ENCODE results near the gene SPSB3.

Gene SPSB3

DNA sequence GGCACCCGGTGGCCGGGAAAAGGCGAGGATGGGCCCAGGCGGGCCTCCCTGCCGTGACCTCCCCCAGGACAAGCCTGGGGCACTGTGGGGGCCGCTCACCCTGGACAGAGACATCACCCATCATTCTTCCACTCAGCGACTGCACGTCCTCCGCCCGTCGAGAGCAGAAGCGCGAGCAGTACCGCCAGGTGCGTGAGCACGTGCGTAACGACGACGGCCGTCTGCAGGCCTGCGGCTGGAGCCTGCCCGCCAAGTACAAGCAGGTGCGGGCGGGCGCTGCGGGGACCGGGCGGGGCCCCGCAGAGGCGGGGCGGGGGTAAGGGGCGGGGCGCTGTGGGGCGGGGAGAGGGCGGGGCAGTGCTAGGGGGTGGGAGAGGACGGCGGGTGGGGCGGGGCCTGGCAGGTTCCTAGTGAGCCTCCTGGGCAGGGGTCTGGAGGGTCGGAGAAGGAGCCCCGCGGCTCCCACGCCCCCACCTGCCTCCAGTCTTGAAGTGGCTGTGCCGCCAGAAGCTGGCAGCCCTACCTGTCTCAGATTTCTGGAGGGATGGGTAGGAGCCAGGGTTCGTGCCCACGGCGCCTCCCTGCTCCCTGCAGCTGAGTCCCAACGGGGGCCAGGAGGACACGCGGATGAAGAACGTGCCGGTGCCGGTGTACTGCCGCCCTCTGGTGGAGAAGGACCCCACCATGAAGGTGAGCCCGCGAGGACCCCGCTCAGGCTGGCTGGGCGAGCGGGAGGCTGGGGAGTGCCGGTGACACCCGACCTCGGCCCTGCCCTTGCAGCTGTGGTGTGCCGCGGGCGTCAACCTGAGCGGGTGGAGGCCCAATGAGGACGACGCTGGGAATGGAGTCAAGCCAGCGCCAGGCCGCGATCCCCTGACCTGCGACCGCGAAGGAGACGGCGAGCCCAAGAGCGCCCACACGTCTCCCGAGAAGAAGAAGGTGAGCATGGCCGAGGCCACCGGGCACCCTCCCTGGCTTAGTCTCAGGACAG is 18.6 kb downstream of the SPSB3 start:
- DNase-seq (ENCODE audit: low read depth in 2 of 2): no peak

DNA sequence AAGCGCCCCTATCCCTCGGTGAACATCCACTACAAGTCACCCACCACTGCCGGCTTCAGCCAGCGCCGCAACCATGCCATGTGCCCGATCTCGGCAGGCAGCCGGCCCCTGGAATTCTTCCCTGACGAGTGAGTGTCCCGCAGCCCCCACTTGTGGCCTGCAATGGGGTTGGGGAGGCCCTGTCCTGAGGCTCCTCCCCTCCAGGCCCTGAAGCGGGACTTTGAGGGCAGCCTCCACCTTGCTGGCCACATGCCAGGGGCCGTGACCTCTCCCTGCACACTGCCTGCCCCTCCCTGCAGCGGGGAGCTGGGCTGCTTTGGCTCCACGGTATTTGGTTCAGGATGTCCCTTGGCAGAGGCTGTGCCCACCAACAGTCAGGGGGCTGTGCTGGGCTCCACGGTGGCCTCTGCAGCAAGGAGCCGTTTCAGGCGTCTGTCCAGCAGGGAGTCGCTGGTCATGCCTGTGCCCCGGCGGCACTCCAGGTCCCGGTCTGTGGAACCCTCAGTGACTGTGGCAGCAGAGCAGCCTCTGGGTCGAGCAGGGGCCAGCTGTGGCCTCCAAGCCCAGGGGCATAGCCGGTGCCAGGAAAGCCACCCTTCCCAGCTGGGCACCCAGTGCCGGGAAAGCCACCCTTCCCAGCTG is 19.4 kb downstream of the SPSB3 start:
- DNase-seq (ENCODE audit: low read depth in 2 of 2): no peak

DNA sequence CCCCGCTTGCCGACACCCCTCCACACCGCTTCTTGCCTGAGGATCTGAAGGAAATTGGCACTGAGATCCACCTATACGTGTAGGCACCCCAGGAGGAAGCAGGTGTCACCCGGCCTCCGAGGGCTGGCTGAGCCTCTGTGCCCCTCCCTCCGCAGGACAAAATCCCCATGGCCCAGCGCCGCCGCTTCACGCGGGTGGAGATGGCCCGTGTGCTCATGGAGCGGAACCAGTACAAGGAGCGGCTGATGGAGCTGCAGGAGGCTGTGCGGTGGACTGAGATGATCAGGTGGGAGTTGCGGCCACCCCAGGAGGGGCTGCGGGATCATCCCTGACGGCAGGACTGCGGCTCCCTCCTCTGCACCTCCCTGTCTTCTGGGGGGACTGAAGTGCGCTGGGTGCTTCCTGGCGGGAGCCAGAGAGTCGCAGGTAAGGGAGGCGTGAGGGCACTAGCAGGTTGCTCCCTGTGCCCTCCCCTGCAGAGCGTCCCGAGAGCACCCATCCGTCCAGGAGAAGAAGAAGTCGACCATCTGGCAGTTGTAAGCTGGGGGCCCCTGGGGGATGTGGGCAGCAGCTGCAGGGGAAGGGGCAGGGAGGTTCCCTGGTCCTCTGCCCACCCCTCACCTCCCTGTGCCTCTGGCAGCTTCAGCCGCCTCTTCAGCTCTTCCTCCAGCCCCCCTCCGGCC is 20.0 kb downstream of the SPSB3 start:
- no peak for DNase-seq (ENCODE audit: low read depth in 2 of 2)

DNA sequence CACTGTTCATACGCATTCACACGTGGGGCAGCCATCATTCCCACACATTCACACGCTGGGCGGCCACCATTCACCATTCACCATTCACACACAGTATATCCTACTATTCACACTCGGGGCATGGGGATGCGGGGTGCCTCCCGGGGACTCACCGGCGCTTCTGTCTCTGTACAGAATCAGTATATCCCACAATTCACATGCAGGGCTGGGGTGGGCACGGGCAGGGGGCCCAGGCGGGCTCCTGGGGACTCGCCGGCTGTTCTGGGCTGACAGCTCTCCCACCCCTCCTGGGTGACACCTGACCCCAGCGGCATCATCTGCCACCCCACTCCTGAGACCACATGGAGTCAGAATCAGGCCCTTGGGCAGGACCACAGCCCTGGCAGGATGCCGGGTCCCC is 20.6 kb downstream of the SPSB3 start:
- no peak for DNase-seq (ENCODE audit: low read depth in 2 of 2)

DNA sequence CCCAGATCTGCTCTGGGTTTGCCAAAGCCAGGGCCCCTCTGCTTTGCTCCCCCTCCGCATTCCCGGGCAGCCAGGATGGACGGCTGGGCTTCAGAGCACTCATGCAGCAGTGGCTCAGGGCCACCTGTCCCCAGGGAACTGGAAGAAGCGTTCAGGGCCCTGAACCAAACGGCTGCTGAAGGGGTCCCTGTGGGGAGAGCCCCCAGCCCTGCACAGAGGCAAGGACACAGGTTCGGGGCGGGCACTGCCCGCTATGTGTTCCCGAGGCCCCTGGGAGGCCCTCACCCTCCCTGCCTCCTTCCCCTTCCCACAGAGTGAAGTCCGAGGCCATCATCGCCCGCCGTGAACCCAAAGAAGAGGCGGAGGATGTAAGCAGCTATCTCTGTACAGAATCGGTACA is 21.5 kb downstream of the SPSB3 start:
- no peak for DNase-seq (ENCODE audit: low read depth in 2 of 2)

DNA sequence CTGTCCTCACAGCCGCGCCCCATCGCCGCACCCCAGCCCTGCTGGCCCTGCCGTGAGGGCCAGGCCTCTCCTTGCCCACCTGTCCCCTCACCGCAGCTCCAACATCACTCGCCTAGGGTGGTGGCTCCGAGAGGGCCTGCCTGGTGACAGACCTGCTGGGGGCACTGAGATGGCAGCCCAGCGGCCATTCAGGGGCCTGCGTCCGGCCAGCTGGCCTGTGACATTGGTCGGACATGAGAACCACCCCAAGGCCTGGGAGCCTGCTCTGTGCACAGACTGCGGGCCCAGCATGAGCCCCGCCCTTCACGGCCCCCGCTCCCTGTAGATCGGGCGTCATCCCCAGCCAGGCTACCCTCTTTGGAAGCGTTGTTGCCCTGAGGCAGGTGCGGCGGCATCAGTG is 22.9 kb downstream of the SPSB3 start:
- no peak for DNase-seq (ENCODE audit: low read depth in 2 of 2)

DNA sequence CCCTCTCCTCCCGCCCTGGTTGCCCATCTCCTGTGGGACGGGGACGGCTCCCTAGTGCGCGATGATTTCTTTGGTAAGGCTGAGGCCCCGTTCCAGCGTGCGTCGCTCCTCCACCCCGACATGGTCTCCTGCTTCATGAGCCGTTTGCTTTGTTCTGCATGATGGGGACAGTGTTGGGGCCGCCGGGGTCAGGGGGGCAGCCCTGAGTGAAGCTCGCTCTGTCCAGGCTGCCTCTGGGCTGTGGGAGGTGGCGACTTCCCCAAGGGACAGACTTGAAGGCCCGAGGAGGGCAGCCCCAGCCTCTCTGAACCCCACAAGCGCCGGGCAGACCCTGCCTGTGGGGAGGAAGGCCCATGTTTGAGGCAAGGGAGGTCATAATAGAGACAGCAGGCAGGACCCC is 23.4 kb downstream of the SPSB3 start:
- no peak for DNase-seq (ENCODE audit: low read depth in 2 of 2)

DNA sequence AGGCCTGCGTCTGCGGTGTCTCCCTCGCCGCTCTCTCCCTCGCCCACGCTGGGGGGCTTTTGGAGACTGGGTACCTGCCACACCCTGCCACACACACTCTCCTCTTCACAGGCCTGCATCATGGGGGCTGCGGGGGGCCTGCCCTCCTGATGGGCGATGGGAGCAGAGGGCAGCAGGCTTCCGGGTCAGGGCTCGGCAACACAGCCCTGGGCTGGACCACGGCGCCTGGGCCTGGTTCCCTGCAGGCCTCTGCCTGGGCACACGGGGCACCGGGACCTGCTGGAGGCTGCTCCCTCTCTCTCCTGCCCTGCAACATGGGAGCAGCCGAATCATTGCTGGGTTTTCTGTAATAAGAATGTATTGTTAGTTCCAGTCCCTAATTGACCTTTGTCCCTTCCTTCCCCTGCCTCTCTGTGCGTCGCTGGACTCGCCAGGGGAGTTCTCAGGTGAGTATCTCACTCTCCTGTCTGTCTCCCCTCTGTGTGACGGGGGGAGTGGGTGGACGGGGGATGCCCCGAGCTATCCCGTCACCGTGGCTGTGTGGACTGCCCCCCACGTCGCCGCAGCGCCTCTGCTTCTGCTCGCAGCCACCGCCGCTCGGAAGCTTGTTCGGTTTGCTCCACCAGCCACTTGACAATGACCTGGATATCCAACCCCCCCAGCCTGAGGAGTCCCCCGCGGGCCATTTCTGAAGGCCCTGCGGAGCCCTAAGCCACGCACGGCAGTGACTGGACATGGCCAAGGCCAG is 24.5 kb downstream of the SPSB3 start:
- no peak for DNase-seq (ENCODE audit: low read depth in 2 of 2)

DNA sequence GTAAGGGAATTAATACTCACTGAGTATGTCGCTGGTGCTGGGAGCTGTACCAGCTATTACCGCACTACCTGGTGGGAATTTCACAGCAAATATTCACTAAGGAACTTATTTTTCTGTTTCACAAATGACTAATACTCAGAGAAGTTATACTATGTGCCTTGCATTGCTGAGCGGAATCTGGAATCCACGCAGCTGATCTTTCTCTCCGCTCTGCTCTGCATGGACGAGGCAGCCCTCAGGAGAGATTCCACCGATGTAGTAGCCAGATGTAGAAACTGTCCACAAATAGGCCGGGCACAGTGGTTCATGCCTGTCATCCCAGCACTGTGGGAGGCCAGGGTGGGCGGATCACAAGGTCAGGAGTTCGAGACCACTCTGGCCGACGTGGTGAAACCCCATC is 28.2 kb downstream of the SPSB3 start:
- DNase-seq (ENCODE audit: low read depth in 2 of 2): no peak

DNA sequence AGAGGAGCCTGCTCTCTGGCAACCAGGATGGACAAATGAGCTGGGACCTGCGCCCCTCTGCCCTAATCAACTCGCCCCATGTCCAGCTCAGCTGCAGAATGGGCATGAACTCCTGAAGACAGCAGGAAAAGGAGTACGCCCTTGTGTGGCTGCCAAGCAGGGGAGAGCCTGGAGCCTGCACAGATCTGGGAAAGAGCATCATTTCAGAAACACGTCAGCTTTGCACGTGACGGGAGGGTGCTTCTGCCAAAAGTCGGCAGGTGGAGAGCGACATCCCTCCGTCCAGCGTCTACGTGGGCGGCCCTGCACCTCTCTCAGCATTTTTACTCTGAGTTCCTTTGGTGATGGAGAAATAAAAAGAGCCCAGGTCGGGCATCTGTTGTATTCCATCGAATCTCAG is 29.5 kb downstream of the SPSB3 start:
- no peak for DNase-seq (ENCODE audit: low read depth in 2 of 2)

DNA sequence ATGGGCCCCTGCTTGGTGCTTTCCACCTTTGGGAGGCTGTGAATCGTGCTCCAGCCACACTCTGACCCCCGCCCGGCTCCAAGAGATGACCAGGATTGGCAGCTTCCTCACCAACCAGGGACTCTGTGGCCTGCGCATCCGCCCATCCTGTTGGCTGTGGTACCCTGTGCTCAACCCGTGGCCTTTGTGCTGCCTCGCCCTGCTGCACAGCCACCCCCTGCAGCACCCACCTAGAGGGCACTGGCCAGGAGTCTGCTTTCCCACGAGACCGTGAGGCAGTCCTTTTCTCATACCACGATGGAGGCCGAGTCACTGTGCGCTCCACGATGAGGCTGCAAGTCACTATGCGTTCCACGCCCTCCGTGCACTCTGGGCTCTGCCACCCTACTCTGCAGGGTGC is 30.4 kb downstream of the SPSB3 start:
- no peak for DNase-seq (ENCODE audit: low read depth in 2 of 2)

DNA sequence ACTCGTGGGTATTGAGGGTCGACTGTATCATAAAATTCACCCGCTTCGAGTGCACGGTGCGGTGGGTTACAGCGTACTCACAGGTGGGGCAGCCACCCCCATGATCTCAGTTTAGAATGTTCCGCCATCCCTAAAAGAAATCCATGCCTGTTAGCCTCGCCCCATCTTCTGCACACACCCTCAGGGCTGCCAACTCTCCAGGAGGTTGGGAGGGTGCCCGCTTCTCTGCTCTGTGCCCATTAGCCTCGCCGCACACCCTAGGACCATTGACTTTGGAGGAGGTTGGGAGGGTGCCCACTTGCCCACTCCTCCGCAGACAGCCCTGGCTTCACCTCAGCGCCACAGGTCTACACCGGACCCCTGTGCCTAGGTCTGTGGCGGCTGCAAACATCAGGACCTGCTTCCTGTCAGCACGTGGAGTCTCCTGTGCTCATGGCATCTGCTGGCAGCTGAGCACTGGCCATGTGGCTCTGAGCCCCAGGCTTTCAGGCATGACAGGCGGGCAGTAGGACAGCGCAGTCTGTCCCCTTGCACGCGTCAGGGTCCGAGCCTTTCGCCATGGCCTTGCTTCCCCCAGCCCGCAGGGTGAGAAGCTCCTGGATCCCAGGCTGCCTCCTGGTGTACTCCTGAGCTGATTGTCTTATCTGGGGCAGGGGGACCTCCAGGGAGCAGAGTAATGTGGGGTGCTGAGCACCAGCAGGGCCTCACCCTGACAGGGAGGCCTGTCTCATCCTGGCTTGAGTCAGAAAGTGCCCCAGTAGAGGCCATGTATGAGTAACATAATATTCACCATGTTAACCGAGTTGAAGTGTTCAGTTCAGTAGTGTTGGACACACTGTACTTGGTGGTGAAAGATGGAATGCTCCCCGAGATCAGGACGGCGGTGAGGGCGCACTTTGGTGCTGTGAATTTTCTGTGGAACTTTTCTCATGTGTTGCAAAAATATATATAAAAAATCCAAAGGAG is 32.9 kb downstream of the SPSB3 start:
- no peak for DNase-seq (ENCODE audit: low read depth in 2 of 2)

DNA sequence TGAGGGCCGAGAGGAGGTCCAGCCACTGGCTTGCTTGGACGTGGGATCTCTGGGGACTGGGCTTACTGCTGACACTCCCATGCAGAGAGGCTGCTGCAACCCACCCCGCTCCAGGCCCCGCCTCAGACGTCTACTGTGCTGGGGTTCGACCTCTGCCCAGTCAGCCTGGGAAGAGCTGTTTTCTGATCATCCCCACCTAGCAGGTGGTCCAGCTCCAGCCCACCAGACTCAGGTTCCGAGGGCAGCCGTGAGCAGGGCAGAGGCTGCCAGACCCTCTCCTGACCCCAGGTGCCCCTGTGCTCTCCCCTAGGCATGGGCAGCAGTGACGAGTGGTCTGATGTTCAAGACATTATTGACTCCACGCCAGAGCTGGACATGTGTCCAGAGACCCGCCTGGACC is 34.4 kb downstream of the SPSB3 start:
- DNase-seq (ENCODE audit: low read depth in 2 of 2): no peak

DNA sequence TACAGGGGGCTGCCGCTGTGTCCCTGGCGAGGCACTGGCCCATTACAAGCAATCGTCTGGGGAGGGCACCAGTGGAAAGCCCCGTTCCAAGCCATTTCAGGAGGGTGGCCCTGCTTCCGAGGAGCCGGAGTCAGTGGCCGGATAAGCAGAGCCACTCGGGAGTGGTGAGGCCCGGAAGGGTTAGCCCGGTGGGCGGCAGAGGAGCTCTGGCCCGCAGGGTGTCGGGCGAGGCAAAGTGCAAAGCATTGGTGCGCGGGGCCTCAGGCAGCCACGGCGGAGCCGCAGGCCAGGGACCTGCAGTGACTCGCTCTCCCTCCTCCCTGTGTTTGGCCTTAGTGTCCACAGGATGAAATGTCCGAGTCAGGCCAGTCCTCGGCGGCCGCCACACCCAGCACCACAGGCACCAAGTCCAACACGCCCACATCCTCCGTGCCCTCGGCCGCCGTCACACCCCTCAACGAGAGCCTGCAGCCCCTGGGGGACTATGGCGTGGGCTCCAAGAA is 35.6 kb downstream of the SPSB3 start:
- DNase-seq (ENCODE audit: low read depth in 2 of 2): no peak

DNA sequence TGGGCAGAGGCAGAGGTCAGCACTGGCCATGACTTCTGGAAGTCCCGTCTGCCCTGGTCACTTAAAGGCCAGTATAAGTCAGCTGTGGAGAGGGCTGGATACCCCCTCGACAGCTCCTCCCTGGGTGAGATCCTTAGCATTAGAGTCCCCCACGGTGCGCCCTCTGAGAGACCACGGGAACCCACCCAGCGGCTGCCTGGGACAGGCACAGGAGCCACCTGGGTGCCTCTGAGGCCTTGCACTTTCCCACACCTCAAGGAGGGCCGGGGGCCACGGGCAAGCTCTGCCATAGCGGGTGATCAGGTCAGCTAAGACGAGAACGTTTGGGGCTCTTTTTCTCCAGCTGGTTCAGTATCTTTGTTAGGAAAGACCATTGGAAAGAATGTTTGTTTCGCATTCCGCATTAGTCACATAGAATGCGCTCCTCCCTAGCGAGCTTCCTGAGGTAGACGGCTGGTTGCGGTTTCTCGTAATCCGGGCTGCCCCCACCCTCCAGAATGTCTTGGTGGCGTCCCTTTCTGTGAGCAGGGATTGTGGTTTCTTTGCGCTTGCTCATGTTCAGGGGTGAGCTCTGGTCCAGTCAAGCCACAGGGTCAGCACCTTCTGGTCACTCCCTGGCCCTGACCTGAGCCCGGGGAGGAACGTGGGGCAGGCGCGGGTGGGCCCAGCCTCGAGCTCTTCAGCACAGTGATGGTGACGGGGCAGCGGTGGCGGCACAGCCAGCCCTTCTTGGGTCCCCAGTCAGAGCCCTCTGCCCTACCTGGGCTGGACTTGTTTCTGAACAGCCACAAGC is 36.3 kb downstream of the SPSB3 start:
- DNase-seq (ENCODE audit: low read depth in 2 of 2): no peak

DNA sequence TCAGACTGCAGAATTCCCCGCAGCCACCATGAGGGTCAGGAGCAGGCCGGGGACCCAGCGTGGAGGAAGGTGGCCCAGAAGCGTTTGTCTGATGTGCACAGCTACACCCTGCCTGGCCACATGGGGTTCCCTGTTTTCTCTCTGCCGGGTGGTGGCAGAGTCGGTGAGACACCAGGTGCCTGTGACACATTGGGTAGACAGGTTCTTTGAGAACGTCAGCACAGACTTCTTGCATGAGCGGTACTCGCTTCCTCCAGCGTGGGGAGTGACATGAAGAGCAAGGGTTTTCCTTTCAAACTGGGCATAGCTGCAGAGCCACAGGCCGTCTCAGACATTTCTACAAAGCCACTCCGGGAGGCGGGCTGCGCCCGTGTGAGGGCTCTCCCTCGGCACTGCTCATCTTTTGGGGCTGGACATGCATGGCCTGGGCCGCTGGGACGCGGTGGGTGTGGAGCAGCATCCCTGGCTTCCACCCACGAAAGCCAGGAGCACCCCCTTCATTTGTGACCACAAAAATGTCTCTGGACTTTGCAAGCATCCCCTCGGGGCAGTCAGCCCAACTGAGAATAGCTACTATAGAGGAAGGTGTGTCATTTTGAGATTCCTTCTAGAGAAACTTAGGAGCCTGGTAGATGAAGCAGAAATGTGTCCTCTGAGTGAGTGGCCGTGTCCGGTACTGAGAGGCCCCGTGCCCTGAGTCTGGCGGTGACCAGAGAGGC is 37.0 kb downstream of the SPSB3 start:
- no peak for DNase-seq (ENCODE audit: low read depth in 2 of 2)

DNA sequence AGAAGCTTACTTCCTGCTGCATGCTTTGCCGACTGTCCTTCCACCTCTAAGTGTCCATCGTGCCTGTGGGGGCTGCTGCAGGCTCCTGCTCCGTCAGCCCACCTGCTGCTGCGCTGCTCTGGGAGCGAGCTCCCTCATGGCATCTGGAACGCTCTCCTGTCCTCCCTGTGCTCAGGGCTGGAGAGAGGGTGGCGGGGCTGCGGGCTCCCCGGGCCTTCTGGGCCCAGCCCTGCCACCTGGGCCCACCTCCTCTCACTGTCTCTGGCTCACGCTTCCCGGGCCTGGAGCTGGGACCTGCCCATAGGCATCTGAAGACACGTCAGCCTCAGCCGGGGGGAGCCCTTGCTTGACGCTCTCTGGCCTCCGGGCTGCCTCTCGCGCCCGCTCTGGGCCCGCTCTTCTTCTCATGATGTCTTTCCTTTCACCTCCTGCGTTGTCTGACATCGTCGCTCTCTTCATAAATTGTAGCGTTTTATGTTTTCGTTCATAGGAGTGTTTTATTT is 38.0 kb downstream of the SPSB3 start:
- no peak for DNase-seq (ENCODE audit: low read depth in 2 of 2)

DNA sequence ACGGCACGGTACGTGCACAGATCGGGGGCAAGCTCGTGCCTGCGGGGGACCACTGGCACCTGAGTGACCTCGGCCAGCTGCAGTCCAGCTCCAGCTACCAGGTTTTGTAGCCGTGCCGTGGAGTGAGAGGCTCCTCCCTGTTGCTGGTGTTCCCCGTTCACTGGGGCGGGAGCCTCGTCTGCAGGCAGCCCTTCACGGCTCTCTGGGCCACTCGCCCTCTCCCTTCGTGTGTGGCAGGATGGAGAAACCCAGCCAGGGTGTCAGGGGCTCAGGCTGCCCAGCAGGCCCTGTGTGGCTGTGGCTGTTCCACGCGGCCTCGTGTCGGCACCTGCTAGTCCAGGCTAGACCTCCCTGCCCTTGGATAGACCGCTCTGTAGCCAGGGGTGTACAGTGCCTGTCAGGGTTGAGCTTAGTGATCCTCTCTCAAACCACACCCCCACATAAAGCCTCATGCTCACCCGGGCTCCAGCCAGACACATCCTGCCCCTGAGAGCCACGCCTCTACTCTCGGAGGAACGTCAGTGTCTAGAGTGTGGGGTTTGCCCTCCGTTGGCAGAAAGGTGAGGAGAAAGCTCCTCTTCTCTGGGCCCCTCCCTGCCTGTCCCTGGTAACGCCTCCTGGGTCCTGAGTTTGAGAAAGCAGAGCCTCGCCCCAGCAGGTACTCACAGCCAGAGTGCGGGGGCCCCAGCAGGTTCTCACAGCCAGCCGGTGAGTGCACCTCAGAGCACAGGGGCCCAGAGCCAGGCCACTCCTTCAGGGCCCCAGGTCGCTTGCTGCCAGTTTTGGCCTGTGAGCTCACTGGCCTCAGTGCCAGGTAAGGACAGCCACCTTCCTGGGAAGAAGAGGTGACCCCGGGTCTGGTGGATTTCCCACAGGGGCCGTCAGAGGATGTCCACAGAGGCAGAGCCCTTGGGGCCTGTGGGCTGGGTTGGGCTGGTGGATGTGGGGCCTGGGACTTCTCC is 38.7 kb downstream of the SPSB3 start:
- DNase-seq (ENCODE audit: low read depth in 2 of 2): no peak
